Breast epithelium (tissue), 3 donors: ENCODE data around the gene OR2L2.

ENCODE experiments used
- POLR2A ChIP-seq: fragments of 450-650 bp; IDR thresholded peaks from one replicate; pipeline ENCODE4 v1.6.1; 2016; ENCODE audit warnings: antibody characterized with exemption, mild to moderate bottlenecking, moderate library complexity
- POLR2AphosphoS5 ChIP-seq, 3 donors: sonication (generic); formaldehyde crosslinking; IDR thresholded peaks; one replicate each; pipeline ENCODE4 v1.6.1; 2017; ENCODE audit warnings: antibody characterized with exemption in 3 of 3
- TF ChIP-seq, protein P1 (sequence below), 3 donors: fragments of 450-650 bp; IDR thresholded peaks; one replicate each; pipeline ENCODE4 v1.5.1; 2016 to 2017; ENCODE audit warnings: antibody characterized with exemption in 3 of 3, mild to moderate bottlenecking in 3 of 3, moderate library complexity in 3 of 3

- TF ChIP-seq, protein P1, sequence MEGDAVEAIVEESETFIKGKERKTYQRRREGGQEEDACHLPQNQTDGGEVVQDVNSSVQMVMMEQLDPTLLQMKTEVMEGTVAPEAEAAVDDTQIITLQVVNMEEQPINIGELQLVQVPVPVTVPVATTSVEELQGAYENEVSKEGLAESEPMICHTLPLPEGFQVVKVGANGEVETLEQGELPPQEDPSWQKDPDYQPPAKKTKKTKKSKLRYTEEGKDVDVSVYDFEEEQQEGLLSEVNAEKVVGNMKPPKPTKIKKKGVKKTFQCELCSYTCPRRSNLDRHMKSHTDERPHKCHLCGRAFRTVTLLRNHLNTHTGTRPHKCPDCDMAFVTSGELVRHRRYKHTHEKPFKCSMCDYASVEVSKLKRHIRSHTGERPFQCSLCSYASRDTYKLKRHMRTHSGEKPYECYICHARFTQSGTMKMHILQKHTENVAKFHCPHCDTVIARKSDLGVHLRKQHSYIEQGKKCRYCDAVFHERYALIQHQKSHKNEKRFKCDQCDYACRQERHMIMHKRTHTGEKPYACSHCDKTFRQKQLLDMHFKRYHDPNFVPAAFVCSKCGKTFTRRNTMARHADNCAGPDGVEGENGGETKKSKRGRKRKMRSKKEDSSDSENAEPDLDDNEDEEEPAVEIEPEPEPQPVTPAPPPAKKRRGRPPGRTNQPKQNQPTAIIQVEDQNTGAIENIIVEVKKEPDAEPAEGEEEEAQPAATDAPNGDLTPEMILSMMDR (IDR thresholded peaks at IDR 0.05), result no peak
- TF ChIP-seq POLR2A (no peak), POLR2AphosphoS5 (IDR thresholded peaks at IDR 0.05) (no peak)
Measured at GRCh38 chr1:248065071-248065470, 35.2 kb downstream of the OR2L2 start.
